SK-N-SH treated with all-trans-retinoic acid at 6 μM for 48 hours (cell line): ENCODE measurements around the gene TXK.

Experiments used
- ATAC-seq: fragments of 200-7000 bp; cut with Tn5 transposase; 3 replicates; pipeline ENCODE4 v1.9.1; 2020; ENCODE audit warnings: mild to moderate bottlenecking, moderate library complexity
- ARNTL ChIP-seq: fragments of 450-650 bp; formaldehyde crosslinking; IDR thresholded peaks from 2 replicates; pipeline ENCODE4 v1.5.0; 2020; ENCODE audit warnings: low read depth, mild to moderate bottlenecking, moderate library complexity, borderline replicate concordance
- CREB5 ChIP-seq: fragments of 250-450 bp; sonication (Bioruptor Pico); IDR thresholded peaks from 2 replicates; pipeline ENCODE4 v1.5.1; 2020; ENCODE audit warnings: low read depth, mild to moderate bottlenecking, moderate library complexity
- CSRNP3 ChIP-seq: fragments of 250-450 bp; sonication (Bioruptor Pico); IDR thresholded peaks from 2 replicates; pipeline ENCODE4 v1.5.1; 2021; ENCODE audit warnings: mild to moderate bottlenecking, moderate library complexity
- GLIS3 ChIP-seq: fragments of 250-450 bp; sonication (Bioruptor Pico); IDR thresholded peaks from 2 replicates; pipeline ENCODE4 v1.5.0; 2020; ENCODE audit warnings: mild to moderate bottlenecking, moderate library complexity
- ISL1 ChIP-seq: fragments of 250-450 bp; sonication (Bioruptor Pico); IDR thresholded peaks from 2 replicates; pipeline ENCODE4 v2.1.2; 2022; ENCODE audit warnings: mild to moderate bottlenecking, moderate library complexity
- OSR1 ChIP-seq: fragments of 250-450 bp; sonication (Bioruptor Pico); IDR thresholded peaks from 2 replicates; pipeline ENCODE4 v1.8.0; 2022; ENCODE audit warnings: moderate library complexity, mild to moderate bottlenecking, inconsistent platforms
- PATZ1 ChIP-seq: fragments of 250-450 bp; sonication (Bioruptor Pico); IDR thresholded peaks from 2 replicates; pipeline ENCODE4 v1.8.0; 2020; ENCODE audit warnings: mild to moderate bottlenecking, moderate library complexity, borderline replicate concordance
- RARB ChIP-seq: fragments of 250-450 bp; sonication (Bioruptor Pico); IDR thresholded peaks from 2 replicates; pipeline ENCODE4 v1.8.0; 2021; ENCODE audit warnings: mild to moderate bottlenecking, moderate library complexity
- SNAI2 ChIP-seq: fragments of 250-450 bp; sonication (Bioruptor Pico); IDR thresholded peaks from 2 replicates; pipeline ENCODE4 v1.5.0; 2020; ENCODE audit warnings: mild to moderate bottlenecking, moderate library complexity
- TSHZ2 ChIP-seq: fragments of 250-450 bp; sonication (Bioruptor Pico); IDR thresholded peaks from 2 replicates; pipeline ENCODE4 v1.5.0; 2020; ENCODE audit warnings: mild to moderate bottlenecking, moderate library complexity
- ZC3H10 ChIP-seq: fragments of 250-450 bp; sonication (Bioruptor Pico); IDR thresholded peaks from 2 replicates; pipeline ENCODE4 v1.5.1; 2021; ENCODE audit warnings: mild to moderate bottlenecking, moderate library complexity
- ZFP3 ChIP-seq: fragments of 250-450 bp; sonication (Bioruptor Pico); IDR thresholded peaks from 2 replicates; pipeline ENCODE4 v1.5.0; 2020; ENCODE audit warnings: mild to moderate bottlenecking, moderate library complexity

Gene TXK

GRCh38 chr4:48141048-48141447 lies 7.0 kb upstream of the TXK start (continued):
- TF ChIP-seq CREB5 (CRISPR knock-in tag), result no peak
- TF ChIP-seq, all 23 proteins: peak for 0

- peak; percentile 62; the same call in 2 of the 3 replicates for ATAC-seq
- TF ChIP-seq ZC3H10 (CRISPR knock-in tag), result no peak
- TF ChIP-seq TSHZ2 (CRISPR knock-in tag), result no peak
- no peak for TF ChIP-seq GLIS3 (CRISPR knock-in tag)
- no peak for TF ChIP-seq CSRNP3 (CRISPR knock-in tag)
- TF ChIP-seq PATZ1 (CRISPR knock-in tag), result no peak
- no peak for TF ChIP-seq ZFP3
- TF ChIP-seq SNAI2 (CRISPR knock-in tag), result no peak
These were observed 5.6 kb upstream of the TXK start for GRCh38 chr4:48139691-48140090.

- no peak for ATAC-seq
These were observed 4.9 kb upstream of the TXK start for GRCh38 chr4:48138936-48139335.

More at GRCh38 chr4:48138936-48139335, 4.9 kb upstream of the TXK start:
- TF ChIP-seq OSR1 (CRISPR knock-in tag) (no peak), RARB (CRISPR knock-in tag) (no peak), GLIS3 (CRISPR knock-in tag) (no peak), ARNTL (CRISPR knock-in tag) (no peak), ISL1 (no peak), ZFP3 (no peak), TSHZ2 (CRISPR knock-in tag) (no peak), PATZ1 (CRISPR knock-in tag) (no peak)
